ENCODE measurements around the gene HOXD3.

The HOXD3 gene

GRCh38 chr2:176212276-176212675 lies 55.2 kb downstream of the HOXD3 start:
- Histone ChIP-seq H3K79me2 (ENCODE audit: insufficient read depth, low read depth) (no peaks in the 10 kb centered on the region), H3K4me3 (IDR thresholded peaks at IDR 0.05; ENCODE audit: insufficient read depth, low read depth, low read length) (no peak overlapping the region), H4K20me1 (ENCODE audit: insufficient read depth) (no peaks in the 10 kb centered on the region), H3K4me2 (no peak overlapping the region), H3K27me3 (ENCODE audit: insufficient read depth, low read depth) (no peaks in the 10 kb centered on the region), H3K4me1 (ENCODE audit: low read depth, poor library complexity, severe bottlenecking) (no peaks in the 10 kb centered on the region), H3K9ac (no peak overlapping the region), H2AFZ (ENCODE audit: low read depth) (no peak overlapping the region), H3K36me3 (ENCODE audit: insufficient read depth) (no peaks in the 10 kb centered on the region), H3K27ac (no peak overlapping the region)
- TF ChIP-seq, protein P1, sequence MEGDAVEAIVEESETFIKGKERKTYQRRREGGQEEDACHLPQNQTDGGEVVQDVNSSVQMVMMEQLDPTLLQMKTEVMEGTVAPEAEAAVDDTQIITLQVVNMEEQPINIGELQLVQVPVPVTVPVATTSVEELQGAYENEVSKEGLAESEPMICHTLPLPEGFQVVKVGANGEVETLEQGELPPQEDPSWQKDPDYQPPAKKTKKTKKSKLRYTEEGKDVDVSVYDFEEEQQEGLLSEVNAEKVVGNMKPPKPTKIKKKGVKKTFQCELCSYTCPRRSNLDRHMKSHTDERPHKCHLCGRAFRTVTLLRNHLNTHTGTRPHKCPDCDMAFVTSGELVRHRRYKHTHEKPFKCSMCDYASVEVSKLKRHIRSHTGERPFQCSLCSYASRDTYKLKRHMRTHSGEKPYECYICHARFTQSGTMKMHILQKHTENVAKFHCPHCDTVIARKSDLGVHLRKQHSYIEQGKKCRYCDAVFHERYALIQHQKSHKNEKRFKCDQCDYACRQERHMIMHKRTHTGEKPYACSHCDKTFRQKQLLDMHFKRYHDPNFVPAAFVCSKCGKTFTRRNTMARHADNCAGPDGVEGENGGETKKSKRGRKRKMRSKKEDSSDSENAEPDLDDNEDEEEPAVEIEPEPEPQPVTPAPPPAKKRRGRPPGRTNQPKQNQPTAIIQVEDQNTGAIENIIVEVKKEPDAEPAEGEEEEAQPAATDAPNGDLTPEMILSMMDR (conservative IDR thresholded peaks at IDR 0.05; ENCODE audit: low read depth, low read length): no peak

DNA sequence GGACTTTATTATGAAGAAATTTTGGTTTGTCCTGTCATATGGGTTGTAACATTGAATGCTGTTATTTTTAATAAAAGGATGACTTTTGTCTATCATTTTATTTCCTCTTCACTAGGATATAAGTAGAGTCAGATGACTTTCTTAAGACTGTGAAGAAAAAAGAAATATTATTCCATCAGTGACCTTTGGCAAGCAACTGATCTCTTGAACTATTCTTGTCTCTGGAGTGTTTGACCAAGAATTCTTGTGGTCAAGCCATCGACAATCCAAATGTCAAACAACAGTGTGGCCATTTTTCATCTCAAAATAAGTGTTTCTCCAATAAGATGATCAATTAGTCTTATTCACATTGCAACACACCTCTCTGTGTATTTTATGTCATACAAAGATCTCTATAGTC lies 56.3 kb downstream of the HOXD3 start:
- no peaks in the 10 kb centered on the region for H3K27me3 ChIP-seq (ENCODE audit: insufficient read depth, low read depth)

More for the DNA sequence above, 56.3 kb downstream of the HOXD3 start:
- no peaks in the 10 kb centered on the region for H3K36me3 ChIP-seq (ENCODE audit: insufficient read depth)
- H2AFZ ChIP-seq (ENCODE audit: low read depth): no peak overlapping the region
- H3K27ac ChIP-seq: no peak overlapping the region
- no peak overlapping the region for H3K9ac ChIP-seq
- H3K4me3 ChIP-seq (IDR thresholded peaks at IDR 0.05; ENCODE audit: insufficient read depth, low read depth, low read length): no peak overlapping the region
- no peaks in the 10 kb centered on the region for H3K4me1 ChIP-seq (ENCODE audit: low read depth, poor library complexity, severe bottlenecking)
- H3K4me2 ChIP-seq: no peak overlapping the region
- TF ChIP-seq, protein P1 (conservative IDR thresholded peaks at IDR 0.05; ENCODE audit: low read depth, low read length): no peak
- H4K20me1 ChIP-seq (ENCODE audit: insufficient read depth): no peaks in the 10 kb centered on the region
- H3K79me2 ChIP-seq (ENCODE audit: insufficient read depth, low read depth): no peaks in the 10 kb centered on the region

All from KMS-11 (cell line).